IPS-NIHi7 (cell line): Measurements from ENCODE around the gene FAM20A.
"Not testable (repeated sequence)": the region's sequence is repeated elsewhere in the genome, so short reads cannot be mapped to it uniquely, and the experiment has no call there.

Source experiments
- DNase-seq: peaks from one replicate; pipeline ENCODE4 v3.0.0; 2012; ENCODE audit warnings: mixed read lengths; ENCODE audit errors: extremely low spot score

Gene FAM20A

DNA sequence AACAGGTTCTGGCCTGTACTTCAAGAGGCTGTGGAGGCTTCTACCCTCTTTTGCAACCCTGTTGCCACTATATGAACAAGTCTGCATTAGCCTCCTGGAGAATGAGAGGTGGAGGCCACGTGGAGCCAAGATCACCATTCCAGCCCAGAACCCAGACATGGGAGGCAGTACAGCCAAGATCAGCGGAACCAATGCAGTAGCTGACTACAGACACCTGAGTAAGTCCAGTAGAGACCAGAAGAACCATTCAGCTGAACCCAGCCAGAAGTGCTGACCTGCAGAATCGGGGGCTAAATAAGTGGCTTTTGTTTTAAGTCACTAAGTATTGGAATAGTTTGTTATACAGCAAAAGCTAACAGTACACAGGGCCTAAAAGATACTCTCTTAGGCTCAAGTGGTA, 12.1 kb downstream of the FAM20A start:
- no peak for DNase-seq

GRCh38 chr17:68588362-68588761, 12.8 kb downstream of the FAM20A start:
- DNase-seq, result no peak

DNA sequence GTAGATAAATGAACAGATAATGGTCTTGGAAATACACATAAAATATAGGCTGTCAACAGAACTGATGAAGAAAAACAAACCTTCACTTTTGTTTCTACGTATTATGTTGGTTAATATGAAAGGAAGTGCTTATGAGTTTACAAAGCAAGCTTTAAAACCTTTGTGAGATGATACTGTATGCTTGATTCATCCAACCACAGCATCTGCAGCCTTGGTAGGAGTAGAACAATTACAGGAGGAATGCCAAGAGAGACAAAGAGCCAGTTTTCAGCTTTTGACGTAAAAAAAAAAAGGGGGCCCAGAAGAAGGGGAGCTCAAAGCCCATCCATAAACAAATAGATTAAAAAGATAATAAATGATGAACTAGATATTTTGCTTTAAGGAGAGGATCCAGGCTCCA, 13.3 kb downstream of the FAM20A start:
- no peak for DNase-seq

DNA sequence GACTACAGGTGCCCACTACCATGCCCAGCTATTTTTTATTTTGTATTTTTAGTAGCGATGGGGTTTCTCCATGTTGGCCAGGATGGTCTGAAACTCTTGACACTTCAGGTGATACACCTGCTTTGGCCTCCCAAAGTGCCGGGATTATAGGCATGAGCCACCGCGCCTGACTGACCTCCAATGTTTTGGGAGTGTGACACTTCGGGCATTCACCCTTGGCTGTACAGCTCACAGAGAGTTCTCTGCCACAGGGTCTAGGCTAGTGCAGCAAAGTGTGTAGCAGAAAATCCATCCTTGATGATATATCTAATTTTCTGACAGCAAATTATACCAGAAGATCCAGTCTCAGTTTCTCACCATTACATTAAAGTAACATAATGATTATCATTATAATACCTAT, 14.1 kb downstream of the FAM20A start:
- no peak for DNase-seq

GRCh38 chr17:68585643-68586042, 15.5 kb downstream of the FAM20A start:
- DNase-seq, result no peak

DNA sequence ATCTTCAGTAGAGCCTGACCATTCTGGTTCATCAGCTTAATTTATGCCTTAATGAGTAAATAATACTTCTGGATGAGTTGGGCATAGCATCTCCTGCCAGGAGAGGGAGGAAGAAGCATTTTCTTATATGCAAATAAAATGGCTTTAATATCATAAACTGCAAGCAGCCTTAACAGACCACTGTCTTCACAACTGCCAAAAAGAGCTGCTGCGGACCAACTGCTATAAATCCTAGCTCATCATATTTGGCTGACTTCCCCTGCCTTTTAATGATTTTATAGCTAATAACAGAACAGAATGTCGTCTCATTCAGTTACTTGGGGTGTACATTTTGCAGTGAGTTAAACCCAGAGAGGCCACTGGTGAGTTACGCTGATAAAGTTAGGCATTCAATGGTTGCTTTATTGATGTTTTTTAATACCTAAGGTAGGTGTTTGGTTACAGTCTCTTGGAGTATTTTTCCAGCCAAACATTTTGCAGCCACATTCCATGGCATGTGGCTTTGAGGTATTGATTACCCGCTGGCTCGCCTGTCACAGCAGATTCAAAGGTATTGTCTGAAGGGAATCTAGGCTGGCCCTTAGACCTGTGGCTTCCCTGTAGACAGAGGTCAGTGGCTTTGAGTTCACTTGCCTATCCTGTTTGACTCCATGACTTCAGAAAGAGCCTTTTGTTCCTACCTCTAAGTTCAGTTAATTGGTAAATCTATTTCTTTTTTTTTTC, 16.4 kb downstream of the FAM20A start:
- no peak for DNase-seq

DNA sequence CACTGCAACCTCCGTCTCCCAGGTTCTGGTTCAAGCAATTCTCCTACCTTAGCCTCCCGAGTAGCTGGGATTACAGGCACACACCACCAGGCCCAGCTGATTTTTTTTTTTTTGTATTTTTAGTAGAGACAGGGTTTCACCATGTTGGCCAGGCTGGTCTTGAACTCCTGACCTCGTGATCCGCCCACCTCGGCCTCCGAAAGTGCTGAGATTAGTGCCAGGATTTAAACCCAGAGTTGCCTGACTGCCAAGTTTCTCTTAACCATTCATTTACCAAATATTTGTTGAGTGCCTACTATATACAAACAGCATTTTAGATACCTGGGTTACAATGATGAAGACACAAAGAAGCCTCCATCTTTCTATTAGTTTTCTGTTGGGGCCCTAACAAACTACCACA, 18.3 kb downstream of the FAM20A start:
- DNase-seq, result not testable (repeated sequence)

GRCh38 chr17:68581863-68582645, 19.1 kb downstream of the FAM20A start:
- no peak for DNase-seq

DNA sequence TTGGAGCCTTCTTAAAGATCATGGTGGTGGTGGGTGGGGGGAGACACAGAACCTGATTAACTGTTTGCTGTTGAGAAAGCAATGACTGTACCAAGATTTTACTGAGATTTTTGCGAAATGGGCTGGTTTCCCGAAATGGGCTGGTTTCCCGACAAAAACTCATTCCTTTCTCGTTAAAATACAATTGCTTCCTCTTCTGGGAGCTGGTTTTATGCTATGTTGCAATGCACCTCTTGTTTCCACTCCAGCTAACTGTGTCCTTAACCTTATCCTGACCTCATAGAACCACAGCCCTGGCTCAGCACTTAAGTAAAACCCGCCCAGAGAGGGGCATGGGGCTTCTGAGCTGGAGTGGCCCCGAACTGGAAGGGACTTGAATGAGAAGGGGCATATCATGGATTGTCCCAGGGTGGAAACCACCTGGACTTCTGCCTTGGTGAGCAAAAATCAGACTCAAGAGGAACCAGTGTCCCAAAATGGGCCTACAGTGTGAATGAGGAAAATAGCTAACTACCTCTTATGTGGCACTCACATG, 20.9 kb downstream of the FAM20A start:
- DNase-seq, result no peak

DNA sequence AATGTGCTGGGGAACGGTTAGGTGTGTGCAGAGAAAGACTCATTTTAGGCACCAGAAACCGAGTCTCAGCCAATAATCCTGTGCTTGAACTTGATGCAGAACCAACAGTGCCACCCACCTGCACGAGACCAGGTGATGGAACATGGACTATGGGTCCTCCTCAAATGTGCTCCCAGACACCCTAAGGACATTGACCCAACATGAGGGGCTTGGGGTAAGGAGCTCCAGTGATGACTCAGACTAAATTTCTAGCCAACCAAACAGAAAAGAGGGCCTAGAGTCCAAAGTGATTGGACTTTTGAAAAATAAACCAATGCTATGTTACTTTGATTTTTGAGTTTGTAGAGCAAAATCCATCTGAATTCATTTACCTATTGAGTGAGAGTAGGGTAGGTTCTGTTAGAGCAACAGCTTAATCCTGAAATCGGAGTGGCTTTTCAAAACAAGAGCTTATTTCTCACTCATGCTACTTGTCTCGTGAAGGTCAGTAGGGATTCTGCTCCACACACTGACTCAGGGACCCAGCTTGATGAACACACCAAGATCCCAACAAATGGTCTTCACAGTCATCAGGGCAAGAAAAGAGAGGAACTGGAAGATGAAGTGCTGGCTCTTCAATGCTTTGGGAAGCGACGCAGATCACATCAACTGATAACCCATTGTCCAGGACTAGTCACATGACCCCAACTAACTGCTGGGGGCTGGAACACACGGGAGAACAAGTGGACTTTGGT, 21.8 kb downstream of the FAM20A start:
- DNase-seq, result no peak

- DNase-seq, result no peak
Observed at GRCh38 chr17:68578236-68578635, 22.9 kb downstream of the FAM20A start.

- DNase-seq, result no peak
Observed at GRCh38 chr17:68577497-68577821, 23.7 kb downstream of the FAM20A start.

GRCh38 chr17:68576811-68577496, 24.2 kb downstream of the FAM20A start:
- peak; percentile 25 for DNase-seq

DNA sequence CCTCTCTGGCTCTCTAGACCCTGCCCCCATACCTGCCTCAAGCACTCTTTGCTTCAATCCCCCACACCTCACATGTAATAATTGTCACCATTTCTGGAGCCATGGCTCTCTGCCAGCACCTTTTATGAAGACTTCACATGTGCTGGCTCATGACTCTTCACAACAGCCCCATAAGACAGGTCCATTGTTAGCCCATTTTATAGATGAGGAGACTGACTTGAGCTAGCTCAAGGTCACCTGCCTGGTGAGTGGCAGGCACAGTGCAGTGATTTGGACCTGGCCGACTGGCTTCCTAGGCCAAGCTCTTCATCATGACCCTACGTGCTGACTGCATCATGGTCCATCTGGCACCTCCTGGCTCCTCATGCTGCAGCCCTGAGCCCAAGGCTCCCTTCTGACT, 25.0 kb downstream of the FAM20A start:
- DNase-seq, result no peak

DNA sequence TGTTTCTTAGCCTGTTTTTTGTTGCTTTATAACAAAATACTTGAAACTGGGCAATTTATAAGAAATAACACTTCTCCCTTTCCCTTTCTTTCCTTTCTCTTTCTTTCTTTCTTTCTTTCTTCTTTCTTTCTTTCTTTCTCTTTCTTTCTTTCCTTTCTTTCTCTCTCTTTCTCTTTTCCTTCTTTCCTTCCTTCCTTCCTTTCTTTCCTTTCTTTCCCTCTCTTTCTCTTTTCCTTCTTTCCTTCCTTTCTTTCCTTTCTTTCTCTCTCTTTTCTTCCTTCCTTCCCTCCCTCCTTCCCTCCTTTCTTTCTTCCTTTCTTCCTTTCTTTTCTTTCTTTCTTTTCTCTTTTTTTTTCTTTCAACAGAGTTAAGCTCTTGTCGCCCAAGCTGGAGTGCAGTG, 27.8 kb downstream of the FAM20A start:
- DNase-seq, result no peak

GRCh38 chr17:68572138-68572842, 28.9 kb downstream of the FAM20A start:
- DNase-seq, result no peak

GRCh38 chr17:68570526-68570925, 30.6 kb downstream of the FAM20A start:
- DNase-seq, result no peak

DNA sequence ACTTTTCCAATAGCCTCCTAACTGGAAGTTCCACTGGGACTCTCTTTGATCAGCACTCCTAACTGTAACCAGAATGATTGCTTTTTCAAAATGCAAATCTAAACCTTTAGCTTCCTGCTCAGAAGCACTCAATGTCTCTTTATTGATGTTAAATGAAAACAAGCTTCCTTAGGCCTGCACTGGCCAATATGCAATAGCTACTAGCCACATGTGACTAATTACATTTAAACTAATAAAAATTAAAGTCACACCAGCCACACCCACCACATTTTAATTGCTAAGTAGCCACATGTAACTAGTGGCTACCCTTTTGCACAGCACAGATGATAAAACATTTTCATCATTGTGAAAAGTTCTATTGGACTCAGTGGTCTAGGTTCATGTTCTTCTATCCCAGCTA, 31.8 kb downstream of the FAM20A start:
- no peak for DNase-seq

GRCh38 chr17:68568581-68568980, 32.6 kb downstream of the FAM20A start:
- DNase-seq, result no peak

DNA sequence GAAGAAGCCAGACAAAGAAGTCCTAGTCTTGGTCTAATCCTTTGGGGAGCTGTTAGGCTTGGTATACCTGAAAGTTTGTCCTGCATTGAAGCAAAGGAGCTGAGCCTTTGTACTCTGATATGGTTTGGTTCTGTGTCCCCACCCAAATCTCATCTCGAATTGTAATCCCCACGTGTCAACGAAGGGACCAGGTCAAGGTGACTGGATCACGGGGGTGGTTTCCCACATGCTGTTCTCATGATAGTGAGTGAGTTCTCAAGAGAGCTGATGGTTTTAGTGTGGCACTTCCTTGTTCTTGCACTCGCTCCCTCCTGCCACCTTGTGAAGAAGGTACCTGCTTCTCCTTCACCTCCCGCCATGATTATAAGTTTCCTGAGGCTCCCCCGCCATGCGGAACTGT, 33.6 kb downstream of the FAM20A start:
- DNase-seq, result no peak

- no peak for DNase-seq
Observed at GRCh38 chr17:68567035-68567434, 34.1 kb downstream of the FAM20A start.

GRCh38 chr17:68566442-68566738, 34.8 kb downstream of the FAM20A start:
- no peak for DNase-seq
